Cerebellar nuclear complex (tissue), 1 donor: ENCODE data around the gene ERMP1.
A peak's percentile ranks its signal among the peaks of the same experiment; 100 is the strongest.
"Not testable (repeated sequence)": the region's sequence is repeated elsewhere in the genome, so short reads cannot be mapped to it uniquely, and the experiment has no call there.

Source experiments
- DNase-seq, 2 experiments: peaks; one replicate each; lab custom pipeline; 2025; lab: John Stamatoyannopoulos, UW

ERMP1 gene, protein sequence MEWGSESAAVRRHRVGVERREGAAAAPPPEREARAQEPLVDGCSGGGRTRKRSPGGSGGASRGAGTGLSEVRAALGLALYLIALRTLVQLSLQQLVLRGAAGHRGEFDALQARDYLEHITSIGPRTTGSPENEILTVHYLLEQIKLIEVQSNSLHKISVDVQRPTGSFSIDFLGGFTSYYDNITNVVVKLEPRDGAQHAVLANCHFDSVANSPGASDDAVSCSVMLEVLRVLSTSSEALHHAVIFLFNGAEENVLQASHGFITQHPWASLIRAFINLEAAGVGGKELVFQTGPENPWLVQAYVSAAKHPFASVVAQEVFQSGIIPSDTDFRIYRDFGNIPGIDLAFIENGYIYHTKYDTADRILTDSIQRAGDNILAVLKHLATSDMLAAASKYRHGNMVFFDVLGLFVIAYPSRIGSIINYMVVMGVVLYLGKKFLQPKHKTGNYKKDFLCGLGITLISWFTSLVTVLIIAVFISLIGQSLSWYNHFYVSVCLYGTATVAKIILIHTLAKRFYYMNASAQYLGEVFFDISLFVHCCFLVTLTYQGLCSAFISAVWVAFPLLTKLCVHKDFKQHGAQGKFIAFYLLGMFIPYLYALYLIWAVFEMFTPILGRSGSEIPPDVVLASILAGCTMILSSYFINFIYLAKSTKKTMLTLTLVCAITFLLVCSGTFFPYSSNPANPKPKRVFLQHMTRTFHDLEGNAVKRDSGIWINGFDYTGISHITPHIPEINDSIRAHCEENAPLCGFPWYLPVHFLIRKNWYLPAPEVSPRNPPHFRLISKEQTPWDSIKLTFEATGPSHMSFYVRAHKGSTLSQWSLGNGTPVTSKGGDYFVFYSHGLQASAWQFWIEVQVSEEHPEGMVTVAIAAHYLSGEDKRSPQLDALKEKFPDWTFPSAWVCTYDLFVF

DNA sequence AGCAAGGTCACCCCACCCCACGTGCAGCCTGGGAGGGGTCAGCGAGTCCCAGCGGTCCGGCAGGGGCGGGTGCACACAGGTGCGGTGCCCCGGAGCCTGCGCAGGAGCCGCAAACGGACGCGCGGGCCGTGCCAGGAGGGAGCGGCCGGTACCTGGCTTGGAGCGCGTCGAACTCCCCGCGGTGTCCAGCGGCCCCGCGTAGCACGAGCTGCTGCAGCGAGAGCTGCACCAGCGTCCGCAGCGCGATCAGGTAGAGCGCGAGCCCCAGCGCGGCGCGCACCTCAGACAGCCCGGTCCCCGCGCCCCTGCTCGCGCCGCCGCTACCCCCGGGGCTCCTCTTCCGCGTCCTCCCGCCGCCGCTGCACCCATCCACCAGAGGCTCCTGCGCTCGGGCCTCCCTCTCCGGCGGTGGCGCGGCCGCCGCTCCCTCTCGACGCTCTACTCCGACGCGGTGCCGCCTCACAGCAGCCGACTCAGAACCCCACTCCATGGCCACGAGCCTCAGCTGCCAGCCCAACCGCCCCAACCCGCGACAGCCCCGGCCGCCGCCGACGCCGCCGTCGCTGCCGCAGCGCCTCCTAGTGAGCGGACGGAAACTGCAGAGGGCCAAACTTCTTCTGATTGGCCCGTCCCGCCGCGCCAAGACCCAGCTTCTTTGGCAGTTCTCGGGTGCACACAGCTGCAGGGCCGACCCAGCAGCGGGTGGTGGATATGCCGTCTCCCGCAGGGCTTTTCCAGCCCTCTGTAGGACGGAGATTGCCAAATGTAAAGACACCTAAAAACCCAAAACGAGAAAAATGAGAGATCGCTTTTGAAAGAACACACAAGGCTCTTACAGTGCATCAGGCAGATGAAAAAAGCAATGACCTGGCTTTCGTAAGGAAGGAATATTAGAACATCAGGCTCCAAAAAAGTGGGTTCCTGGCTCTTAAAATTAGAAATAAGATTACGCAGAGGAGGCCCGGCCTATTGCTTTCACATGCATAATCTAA lies at the start of gene ERMP1:
Gene ERMP1 (minus strand): TSS at position 580 of the 992 bp plus-strand sequence. CDS start 90 bp downstream, at position 490.
- DNase-seq = peak in 1 of 2 experiments; percentile 62

GRCh38 chr9:5882244-5883012 lies 49.5 kb upstream of the ERMP1 start:
- not testable (repeated sequence) for DNase-seq

GRCh38 chr9:5879419-5880181 lies 46.7 kb upstream of the ERMP1 start:
- no peak for DNase-seq

GRCh38 chr9:5876711-5877110 lies 43.8 kb upstream of the ERMP1 start:
- no peak for DNase-seq

GRCh38 chr9:5876026-5876425 lies 43.1 kb upstream of the ERMP1 start:
- DNase-seq = no peak

- DNase-seq = no peak
Observed at GRCh38 chr9:5874048-5874447, 41.1 kb upstream of the ERMP1 start.

- DNase-seq = no peak
Observed at GRCh38 chr9:5873439-5873838, 40.5 kb upstream of the ERMP1 start.

GRCh38 chr9:5872511-5872910 lies 39.6 kb upstream of the ERMP1 start:
- DNase-seq = no peak

DNA sequence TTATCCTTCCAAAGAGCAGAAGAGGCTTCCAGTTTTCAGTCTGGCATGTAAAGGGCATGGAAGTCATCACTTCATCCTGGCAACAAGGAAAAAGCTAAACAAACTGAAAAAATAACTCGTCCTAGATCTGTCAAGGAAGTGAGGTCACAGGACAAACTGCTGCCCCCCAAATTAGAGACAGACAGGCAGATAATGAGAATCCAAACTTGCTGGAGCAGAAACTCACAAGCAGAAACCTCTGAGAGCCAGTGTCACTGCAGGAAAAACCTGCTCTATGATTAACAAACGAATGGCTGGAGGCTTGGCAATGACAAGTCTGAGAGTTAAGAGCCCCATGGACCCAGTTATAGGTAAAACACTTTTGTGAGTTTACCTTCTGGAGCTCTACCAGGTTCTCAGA lies 38.9 kb upstream of the ERMP1 start:
- DNase-seq = no peak

DNA sequence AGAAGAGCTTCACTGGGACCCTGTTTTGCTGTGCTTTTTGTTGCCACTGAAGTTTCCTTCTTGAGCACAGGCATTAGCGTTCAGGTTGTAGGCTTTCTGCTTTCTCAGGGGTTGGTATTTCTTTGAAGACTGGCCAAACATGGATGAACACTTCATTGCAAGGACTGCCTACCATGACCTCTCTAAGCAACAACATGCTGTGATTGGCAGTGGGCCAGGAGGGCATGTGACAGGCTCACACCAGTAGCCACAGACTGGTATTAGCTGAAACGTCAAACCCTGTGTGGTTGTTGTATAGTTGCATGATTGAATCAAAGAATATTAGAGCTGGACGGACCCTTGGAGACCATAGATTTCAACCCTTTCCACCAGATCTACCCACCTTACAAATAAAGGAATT lies 37.8 kb upstream of the ERMP1 start:
- DNase-seq = no peak

- no peak for DNase-seq
Observed at GRCh38 chr9:5870020-5870339, 37.1 kb upstream of the ERMP1 start.

DNA sequence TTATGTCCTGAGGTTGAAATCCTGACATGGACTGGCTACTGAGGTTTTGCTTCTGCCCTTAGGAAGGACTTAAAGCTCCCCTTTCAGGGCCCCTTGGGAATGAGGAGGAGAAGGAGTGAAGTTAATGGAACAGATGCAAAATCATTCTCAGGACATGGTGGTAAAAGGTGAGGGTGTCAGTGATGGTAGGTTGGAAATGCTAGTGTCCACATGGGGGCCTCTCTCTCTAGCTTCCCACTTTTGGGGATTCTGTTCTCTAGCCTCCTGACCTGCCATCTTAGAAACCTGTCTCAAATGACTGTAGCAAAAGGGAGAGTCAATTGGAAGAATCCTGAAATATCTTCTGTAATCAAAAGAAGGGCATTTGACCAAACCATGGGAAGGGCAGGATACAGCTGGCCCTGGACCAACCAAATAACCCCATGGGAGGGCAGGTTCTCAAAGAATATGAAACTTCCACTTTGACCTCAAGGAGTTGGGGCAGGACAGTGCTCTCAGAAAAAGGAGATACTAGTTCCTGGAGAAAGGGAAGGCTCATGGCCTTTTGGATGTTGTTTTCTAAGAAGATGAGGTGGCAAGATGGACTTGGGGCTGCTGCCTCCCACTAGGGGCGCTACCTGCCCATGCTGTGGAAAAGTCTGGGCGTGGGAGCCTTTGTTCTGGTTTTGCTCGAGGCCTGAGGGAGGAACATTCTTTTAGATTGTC lies 36.5 kb upstream of the ERMP1 start:
- DNase-seq = no peak

DNA sequence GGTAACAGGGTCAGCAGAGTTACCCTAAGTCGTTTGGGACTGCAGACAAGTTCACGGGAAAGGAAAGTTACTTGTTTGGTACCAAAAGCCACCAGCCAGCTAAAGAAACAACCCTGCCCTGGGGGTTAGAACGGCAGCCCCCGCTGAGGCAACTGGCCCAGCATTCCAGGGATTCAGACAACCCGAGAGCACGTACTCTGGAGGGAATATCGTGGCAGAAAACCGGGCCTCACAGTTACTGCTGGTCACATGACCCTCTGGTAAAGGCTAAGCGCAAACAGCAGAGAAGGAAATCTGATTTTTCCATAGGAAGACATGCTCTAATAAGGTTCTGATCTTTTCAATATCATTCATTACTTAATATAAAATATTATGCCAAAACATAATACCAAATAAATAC lies 35.3 kb upstream of the ERMP1 start:
- DNase-seq = no peak

DNA sequence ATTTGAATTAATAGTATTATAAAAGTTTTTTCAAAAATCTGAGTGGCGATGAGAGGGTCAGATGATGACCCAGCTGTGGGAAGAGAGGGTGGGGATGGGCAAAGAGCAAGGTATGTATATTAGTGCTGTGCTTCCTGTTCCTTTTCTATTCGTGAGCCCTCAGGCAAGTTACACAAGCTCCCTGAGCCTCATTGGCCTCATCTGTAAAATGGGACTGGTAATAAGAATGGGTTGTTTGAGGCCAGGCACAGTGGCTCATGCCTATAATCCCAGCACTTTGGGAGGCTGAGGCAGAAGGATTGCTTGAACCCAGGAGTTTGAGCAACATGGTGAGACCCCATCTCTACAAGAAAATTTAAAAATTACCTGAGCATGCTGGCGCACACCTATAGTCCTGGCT lies 33.8 kb upstream of the ERMP1 start:
- no peak for DNase-seq

GRCh38 chr9:5866272-5866671 lies 33.4 kb upstream of the ERMP1 start:
- no peak for DNase-seq

DNA sequence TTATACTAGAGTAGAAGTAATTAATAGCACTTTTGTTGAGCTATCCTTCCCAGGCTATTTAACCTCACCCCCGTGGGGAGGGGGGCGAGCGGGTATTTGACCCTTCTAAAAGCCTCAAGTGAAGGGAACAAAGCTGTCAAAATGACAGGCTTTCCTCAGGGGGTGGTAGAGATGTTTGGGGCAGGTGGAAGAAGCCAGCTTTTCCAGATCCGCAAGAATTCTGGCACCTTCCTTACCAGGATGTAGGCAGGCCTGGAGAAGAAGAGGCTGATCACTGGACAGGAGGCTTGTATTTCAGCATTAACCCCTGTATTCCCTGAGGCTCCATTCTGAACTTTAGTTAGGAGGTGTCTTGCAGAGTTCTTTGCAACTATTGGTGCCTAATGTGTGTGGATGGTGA lies 31.5 kb upstream of the ERMP1 start:
- no peak for DNase-seq

GRCh38 chr9:5863092-5863746 lies 30.3 kb upstream of the ERMP1 start:
- no peak for DNase-seq

DNA sequence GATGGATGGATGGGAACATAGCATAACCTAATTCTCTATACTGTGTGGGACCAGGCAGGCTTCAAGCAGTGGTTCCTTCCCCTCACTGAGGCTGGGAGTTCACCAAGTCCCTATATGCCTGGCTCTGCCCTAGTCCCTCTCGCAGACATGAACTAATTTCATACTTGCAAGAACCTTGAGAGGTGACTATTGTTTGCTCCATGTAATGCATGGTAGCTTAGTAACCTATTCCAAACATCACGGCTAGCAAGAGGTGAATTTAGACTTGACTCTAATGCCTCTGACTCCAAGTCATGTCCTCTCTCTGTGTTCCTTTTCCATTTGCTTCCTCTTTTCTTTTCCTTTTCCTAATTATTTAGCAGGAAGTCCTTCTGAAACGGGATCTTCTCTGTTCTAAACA lies 25.9 kb upstream of the ERMP1 start:
- DNase-seq = no peak

- no peak for DNase-seq
Observed at GRCh38 chr9:5857928-5858327, 25.0 kb upstream of the ERMP1 start.
